Measurements from ENCODE around the gene EYA2.

GRCh38 chr20:46917155-46917554 lies 22.5 kb downstream of the EYA2 start:
- no peak for TF ChIP-seq CTCF (IDR thresholded peaks at IDR 0.05)
- no peak for TF ChIP-seq EZH2 (IDR thresholded peaks at IDR 0.05; ENCODE audit: borderline replicate concordance, insufficient read depth, low read depth, low read length, poor library complexity, severe bottlenecking)

Data from B cell (primary cell).